Forelimb muscle (tissue), 1 donor: ENCODE measurements around the gene COL27A1. TPM values are rescaled to one million over a fixed set of nuclear protein-coding genes. Genes with fewer than 3 reads are reported as not detected.

ENCODE experiments used
- DNase-seq: peaks from one replicate; pipeline ENCODE4 v3.0.0-alpha.2; 2013; ENCODE audit warnings: low read depth
- polyA plus RNA-seq: library from polyadenylated mRNA; unstranded; fragments of 120-200 nt; gene quantifications from one replicate; pipeline ENCODE4 v1.2.1, GENCODE V29; 2013; ENCODE audit not compliant: insufficient read length

The COL27A1 gene
- polyA plus RNA-seq, 1 donor = 35.4 TPM

GRCh38 chr9:114168281-114169028, 13.1 kb downstream of the COL27A1 start:
- no peak for DNase-seq

GRCh38 chr9:114169029-114169951, 14.0 kb downstream of the COL27A1 start:
- no peak for DNase-seq

GRCh38 chr9:114169952-114170770, 14.8 kb downstream of the COL27A1 start:
- peak; percentile 88 for DNase-seq

- no peak for DNase-seq
Measured at GRCh38 chr9:114170771-114171461, 15.6 kb downstream of the COL27A1 start.

- no peak for DNase-seq
Measured at GRCh38 chr9:114171500-114171899, 16.2 kb downstream of the COL27A1 start.

- no peak for DNase-seq
Measured at GRCh38 chr9:114172981-114173833, 17.9 kb downstream of the COL27A1 start.

GRCh38 chr9:114174557-114174875, 19.2 kb downstream of the COL27A1 start:
- no peak for DNase-seq

- DNase-seq = no peak
Measured at GRCh38 chr9:114174876-114175771, 19.8 kb downstream of the COL27A1 start.

GRCh38 chr9:114176624-114177291, 21.4 kb downstream of the COL27A1 start:
- no peak for DNase-seq

- no peak for DNase-seq
Measured at GRCh38 chr9:114177423-114178064, 22.2 kb downstream of the COL27A1 start.

GRCh38 chr9:114178076-114178475, 22.7 kb downstream of the COL27A1 start:
- no peak for DNase-seq

GRCh38 chr9:114178756-114179450, 23.6 kb downstream of the COL27A1 start:
- DNase-seq = no peak

- DNase-seq = no peak
Measured at GRCh38 chr9:114179516-114179915, 24.2 kb downstream of the COL27A1 start.

GRCh38 chr9:114180696-114181606, 25.6 kb downstream of the COL27A1 start:
- DNase-seq = no peak

GRCh38 chr9:114181607-114182409, 26.5 kb downstream of the COL27A1 start:
- DNase-seq = no peak

- DNase-seq = no peak
Measured at GRCh38 chr9:114183006-114183405, 27.7 kb downstream of the COL27A1 start.
